GM23248 (cell line): Measurements from ENCODE around the gene THBS2. TPM values are rescaled to one million over a fixed set of nuclear protein-coding genes. Genes with fewer than 3 reads are reported as not detected.

Source experiments
- DNase-seq: peaks from one replicate; pipeline ENCODE4 v3.0.0-alpha.2; 2015
- H2AFZ ChIP-seq: fragments of 200-600 bp; sonication (generic); 2 replicates; pipeline ENCODE4 v1.6.1; 2016; ENCODE audit warnings: antibody characterized with exemption
- H3F3A ChIP-seq: fragments of 200-600 bp; sonication (generic); 2 replicates; pipeline ENCODE4 v1.6.1; 2016; ENCODE audit warnings: mild to moderate bottlenecking, antibody characterized with exemption, mixed run types; ENCODE audit not compliant: insufficient read depth
- H3K27ac ChIP-seq: fragments of 200-600 bp; sonication (generic); 2 replicates; pipeline ENCODE4 v1.5.1; 2016; ENCODE audit warnings: mild to moderate bottlenecking
- H3K27me3 ChIP-seq: fragments of 200-600 bp; sonication (generic); replicated peaks from 2 replicates; pipeline ENCODE4 v1.6.1; 2016; ENCODE audit warnings: mild to moderate bottlenecking; ENCODE audit not compliant: insufficient read depth
- H3K36me3 ChIP-seq: fragments of 200-600 bp; sonication (generic); 2 replicates; pipeline ENCODE4 v1.6.1; 2016; ENCODE audit warnings: low read depth, mild to moderate bottlenecking
- H3K4me1 ChIP-seq: fragments of 200-600 bp; sonication (generic); 2 replicates; pipeline ENCODE4 v1.6.1; 2016; ENCODE audit warnings: mild to moderate bottlenecking; ENCODE audit not compliant: insufficient read depth
- H3K4me2 ChIP-seq: fragments of 200-600 bp; sonication (generic); one replicate; pipeline ENCODE4 v1.6.1; 2016; ENCODE audit warnings: mild to moderate bottlenecking; ENCODE audit not compliant: unreplicated experiment
- H3K4me3 ChIP-seq: fragments of 200-600 bp; sonication (generic); 2 replicates; pipeline ENCODE4 v1.5.1; 2016; ENCODE audit warnings: mild to moderate bottlenecking
- H3K79me2 ChIP-seq: fragments of 200-600 bp; sonication (generic); 2 replicates; pipeline ENCODE4 v1.6.1; 2016; ENCODE audit warnings: mild to moderate bottlenecking; ENCODE audit not compliant: insufficient read depth
- H3K9ac ChIP-seq: fragments of 200-600 bp; sonication (generic); 2 replicates; pipeline ENCODE4 v1.6.1; 2016; ENCODE audit warnings: mild to moderate bottlenecking
- H3K9me2 ChIP-seq: fragments of 200-600 bp; sonication (generic); 2 replicates; pipeline ENCODE4 v1.6.1; 2016; ENCODE audit warnings: mixed run types, mild to moderate bottlenecking, moderate library complexity; ENCODE audit not compliant: insufficient read depth
- H3K9me3 ChIP-seq: fragments of 200-600 bp; sonication (generic); one replicate; pipeline ENCODE4 v1.6.1; 2017; ENCODE audit warnings: low read depth
- H4K20me1 ChIP-seq: fragments of 200-600 bp; sonication (generic); 2 replicates; pipeline ENCODE4 v1.6.0; 2016; ENCODE audit not compliant: insufficient read depth
- EZH2 ChIP-seq: fragments of 200-600 bp; sonication (generic); IDR thresholded peaks from 2 replicates; pipeline ENCODE4 v1.6.1; 2018; ENCODE audit warnings: antibody characterized with exemption, mild to moderate bottlenecking; ENCODE audit not compliant: insufficient read depth, poor library complexity, severe bottlenecking
- EZH2phosphoT487 ChIP-seq: fragments of 200-600 bp; sonication (generic); IDR thresholded peaks from 2 replicates; pipeline ENCODE4 v1.6.1; 2018; ENCODE audit warnings: antibody characterized with exemption, moderate library complexity, mild to moderate bottlenecking, low read depth; ENCODE audit not compliant: insufficient read depth
- WGBS, 2 experiments: methylation state at CpG; one replicate each; pipeline ENCODE4 v1.1.6; 2015 to 2017; ENCODE audit warnings: low lambda C conversion rate in 2 of 2, low coverage in 1 of 2; ENCODE audit errors: missing lambda C conversion rate in 2 of 2; 5-methylcytosine and 5-hydroxymethylcytosine counted together
- in situ Hi-C: fragments of 300-500 bp; cut with MboI; formaldehyde crosslinking; loops from 2 replicates; pipeline ENCODE4 v1.15.0; 2020
- polyA plus RNA-seq: library from polyadenylated mRNA; unstranded; fragments of >200 nt; fragmentation: Nextera tagmentation; extraction: Ambion mirVana; gene quantifications from 2 replicates; pipeline ENCODE4 v1.2.1, GENCODE V29; 2016
- total RNA-seq: library from RNA; depleted of rRNA; stranded (reverse); fragments of >200 nt; shearing (Covaris generic); gene quantifications from 2 replicates; pipeline ENCODE4 v1.2.3, GENCODE V29; 2014

The THBS2 gene
- total and polyA plus RNA-seq, 2 experiments from 2014 or later = 77.8 to 137 TPM

- no peak for TF ChIP-seq EZH2phosphoT487
- TF ChIP-seq EZH2 = no peak
- no peak overlapping the region for H3K4me2 ChIP-seq
- H3K9me3 ChIP-seq = no peaks in the 10 kb centered on the region
- no peak overlapping the region for H3K27ac ChIP-seq
- no peak overlapping the region for H3K9ac ChIP-seq
- no peaks in the 10 kb centered on the region for H3K9me2 ChIP-seq
- H3K36me3 ChIP-seq = no peaks in the 10 kb centered on the region
- DNase-seq = no peak
- H3K4me1 ChIP-seq = peaks cover 13% of the 10 kb centered on the region
- 76 to 77% methylated on average over 17 of the region's 17 CpGs for WGBS, 2 experiments
- H3F3A ChIP-seq = peaks cover 7% of the 10 kb centered on the region; the same call in 1 of the 2 replicates
- H3K4me3 ChIP-seq = no peak overlapping the region
- H3K79me2 ChIP-seq = no peaks in the 10 kb centered on the region
- H4K20me1 ChIP-seq = no peaks in the 10 kb centered on the region
- H2AFZ ChIP-seq = no peak overlapping the region
- no peaks in the 10 kb centered on the region for H3K27me3 ChIP-seq
- in situ Hi-C loops = no loop called here
Observed at GRCh38 chr6:169169375-169169774, 84.3 kb downstream of the THBS2 start.

GRCh38 chr6:169168706-169169105 lies 84.9 kb downstream of the THBS2 start:
- no peak for DNase-seq
- H2AFZ ChIP-seq = no peak overlapping the region
- no peaks in the 10 kb centered on the region for H3K9me3 ChIP-seq
- H3K4me2 ChIP-seq = no peak overlapping the region
- H3K36me3 ChIP-seq = no peaks in the 10 kb centered on the region
- H3K4me1 ChIP-seq = peaks cover 14% of the 10 kb centered on the region
- H3K4me3 ChIP-seq = no peak overlapping the region
- in situ Hi-C loops = no loop called here
- H3F3A ChIP-seq = peaks cover 7% of the 10 kb centered on the region; the same call in 1 of the 2 replicates
- no peaks in the 10 kb centered on the region for H3K9me2 ChIP-seq
- H3K27ac ChIP-seq = no peak overlapping the region
- TF ChIP-seq EZH2phosphoT487 (no peak), EZH2 (no peak)
- no peaks in the 10 kb centered on the region for H3K27me3 ChIP-seq
- 84 to 87% methylated on average over 16 of the region's 16 CpGs for WGBS, 2 experiments
- H4K20me1 ChIP-seq = no peaks in the 10 kb centered on the region
- H3K9ac ChIP-seq = no peak overlapping the region
- no peaks in the 10 kb centered on the region for H3K79me2 ChIP-seq

GRCh38 chr6:169168302-169168630 lies 85.4 kb downstream of the THBS2 start:
- Histone ChIP-seq H3K9ac (no peak overlapping the region), H3F3A (peaks cover 7% of the 10 kb centered on the region; the same call in 1 of the 2 replicates), H3K36me3 (no peaks in the 10 kb centered on the region), H3K9me3 (no peaks in the 10 kb centered on the region), H3K9me2 (no peaks in the 10 kb centered on the region), H3K4me3 (no peak overlapping the region), H2AFZ (no peak overlapping the region), H3K4me2 (no peak overlapping the region), H3K27me3 (no peaks in the 10 kb centered on the region), H3K79me2 (no peaks in the 10 kb centered on the region), H3K27ac (no peak overlapping the region), H3K4me1 (peaks cover 18% of the 10 kb centered on the region), H4K20me1 (no peaks in the 10 kb centered on the region)
- TF ChIP-seq EZH2phosphoT487 (no peak), EZH2 (no peak)
- 97 to 98% methylated on average over 15 of the region's 15 CpGs for WGBS, 2 experiments
- in situ Hi-C loops = no loop called here
- no peak for DNase-seq

GRCh38 chr6:169167581-169168301 lies 85.9 kb downstream of the THBS2 start:
- H3K4me1 ChIP-seq = peaks cover 15% of the 10 kb centered on the region
- H3K36me3 ChIP-seq = no peaks in the 10 kb centered on the region
- no peaks in the 10 kb centered on the region for H4K20me1 ChIP-seq
- no peaks in the 10 kb centered on the region for H3K79me2 ChIP-seq
- TF ChIP-seq EZH2phosphoT487 = no peak
- no peak for TF ChIP-seq EZH2
- H3K4me3 ChIP-seq = no peak overlapping the region
- no peak overlapping the region for H3K27ac ChIP-seq
- in situ Hi-C loops = no loop called here
- no peaks in the 10 kb centered on the region for H3K9me3 ChIP-seq
- no peak overlapping the region for H2AFZ ChIP-seq
- no peaks in the 10 kb centered on the region for H3K9me2 ChIP-seq
- H3F3A ChIP-seq = peaks cover 7% of the 10 kb centered on the region; the same call in 1 of the 2 replicates
- H3K27me3 ChIP-seq = no peaks in the 10 kb centered on the region
- no peak overlapping the region for H3K4me2 ChIP-seq
- no peak overlapping the region for H3K9ac ChIP-seq
- DNase-seq = no peak
- WGBS, 2 experiments = 92 to 96% methylated on average over 23 to 35 of the region's 37 CpGs
